Measurements from ENCODE around the gene ZNF273. TPM values are rescaled to one million over a fixed set of nuclear protein-coding genes. Genes with fewer than 3 reads are reported as not detected.

ZNF273 gene
- polyA plus RNA-seq, 1 donor (not counting 4 experiments of a cell fraction or from before 2014, with no cell fraction given) = 4.7 TPM

DNA sequence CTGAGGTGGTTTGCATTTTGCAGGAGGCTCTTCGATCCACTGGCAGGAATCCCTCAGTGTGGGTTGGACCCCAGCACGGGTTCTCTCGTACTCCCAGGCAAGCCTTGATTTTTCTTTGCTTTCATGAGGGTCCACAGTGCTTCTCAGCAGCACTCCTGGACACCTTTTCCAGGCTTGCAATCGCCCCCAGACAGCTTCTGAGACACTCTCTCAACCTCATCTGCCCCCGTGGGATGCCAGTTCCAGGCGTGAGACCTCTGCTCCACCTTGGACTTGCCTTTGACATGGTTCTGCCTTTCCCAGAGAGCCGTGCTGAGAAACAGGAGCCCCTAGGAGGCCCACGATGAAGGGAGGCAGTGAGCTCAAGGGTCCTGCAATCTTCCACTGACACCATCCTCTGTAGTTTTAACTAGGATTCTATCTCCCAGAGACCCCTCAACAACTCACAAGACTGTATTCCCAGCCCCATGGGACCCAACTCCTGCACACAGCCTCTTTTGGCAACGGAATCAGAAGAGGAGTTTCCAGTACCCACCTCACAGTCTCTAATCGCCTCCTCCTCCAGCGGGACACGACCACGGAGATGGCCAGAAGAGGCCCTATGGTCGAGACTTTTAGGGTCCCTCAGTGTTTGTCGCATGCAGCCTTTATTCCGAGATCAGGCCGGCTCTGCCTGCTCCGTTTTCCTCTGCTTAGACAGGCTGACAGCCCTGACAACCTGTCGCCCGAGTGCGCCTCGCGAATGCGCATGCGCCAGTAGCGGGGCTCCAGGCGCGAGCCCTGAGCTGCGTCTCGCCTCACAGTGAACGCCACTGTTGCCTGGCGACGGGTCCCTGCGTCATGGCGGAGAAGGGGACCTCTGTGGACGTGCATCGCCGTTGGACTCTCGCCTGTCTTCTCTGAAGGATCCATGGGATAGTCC lies 26.0 kb upstream of the ZNF273 start:
- Histone ChIP-seq H3K4me2 (ENCODE audit: control insufficient read depth, extremely low read depth, insufficient read depth, low read depth, low read length) (peak overlapping the region; percentile 25), H3K4me1 (ENCODE audit: control insufficient read depth, extremely low read depth, insufficient read depth, low read length) (peaks cover under 1% of the 10 kb centered on the region), H3K79me2 (ENCODE audit: control insufficient read depth, insufficient read depth, low read length) (no peaks in the 10 kb centered on the region), H3K36me3 (ENCODE audit: control insufficient read depth in 2 of 2, extremely low read depth in 1 of 2, insufficient read depth in 2 of 2, low read length in 2 of 2) (no peaks in the 10 kb centered on the region), H4K20me1 (ENCODE audit: control insufficient read depth, extremely low read depth, insufficient read depth, low read length) (no peaks in the 10 kb centered on the region), H2AFZ (ENCODE audit: control insufficient read depth, low read length) (peak overlapping the region; percentile 33), H3K9me1 (ENCODE audit: control insufficient read depth, extremely low read depth, insufficient read depth, low read length) (no peaks in the 10 kb centered on the region), H3K27me3 (ENCODE audit: control insufficient read depth, extremely low read depth, insufficient read depth, low read length) (no peaks in the 10 kb centered on the region), H3K4me3 (ENCODE audit: control insufficient read depth in 2 of 3, extremely low read depth in 1 of 3, insufficient read depth in 2 of 3, low read depth in 1 of 3, low read length in 3 of 3) (no peak overlapping the region), H3K9me3 (ENCODE audit: control insufficient read depth, low read depth, low read length) (peaks cover 13% of the 10 kb centered on the region), H3K9ac (ENCODE audit: control insufficient read depth, extremely low read depth, insufficient read depth, low read length) (no peak overlapping the region), H3K27ac (ENCODE audit: control insufficient read depth, insufficient read depth, low read length) (no peak overlapping the region)
- no peak for TF ChIP-seq EZH2 (IDR thresholded peaks at IDR 0.05; ENCODE audit: low read length)
- TF ChIP-seq, protein P1, sequence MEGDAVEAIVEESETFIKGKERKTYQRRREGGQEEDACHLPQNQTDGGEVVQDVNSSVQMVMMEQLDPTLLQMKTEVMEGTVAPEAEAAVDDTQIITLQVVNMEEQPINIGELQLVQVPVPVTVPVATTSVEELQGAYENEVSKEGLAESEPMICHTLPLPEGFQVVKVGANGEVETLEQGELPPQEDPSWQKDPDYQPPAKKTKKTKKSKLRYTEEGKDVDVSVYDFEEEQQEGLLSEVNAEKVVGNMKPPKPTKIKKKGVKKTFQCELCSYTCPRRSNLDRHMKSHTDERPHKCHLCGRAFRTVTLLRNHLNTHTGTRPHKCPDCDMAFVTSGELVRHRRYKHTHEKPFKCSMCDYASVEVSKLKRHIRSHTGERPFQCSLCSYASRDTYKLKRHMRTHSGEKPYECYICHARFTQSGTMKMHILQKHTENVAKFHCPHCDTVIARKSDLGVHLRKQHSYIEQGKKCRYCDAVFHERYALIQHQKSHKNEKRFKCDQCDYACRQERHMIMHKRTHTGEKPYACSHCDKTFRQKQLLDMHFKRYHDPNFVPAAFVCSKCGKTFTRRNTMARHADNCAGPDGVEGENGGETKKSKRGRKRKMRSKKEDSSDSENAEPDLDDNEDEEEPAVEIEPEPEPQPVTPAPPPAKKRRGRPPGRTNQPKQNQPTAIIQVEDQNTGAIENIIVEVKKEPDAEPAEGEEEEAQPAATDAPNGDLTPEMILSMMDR (optimal IDR thresholded peaks at IDR 0.05 in 1 of 3, IDR thresholded peaks at IDR 0.05 in 1 of 3, conservative IDR thresholded peaks at IDR 0.05 in 1 of 3; ENCODE audit: extremely low read depth in 1 of 3, insufficient read depth in 2 of 3, low read length in 3 of 3) = no peak
- DNase-seq (ENCODE audit: low read depth, low spot score) = no peak
- dilution Hi-C loops (cut with MboI; ENCODE audit: extremely low pct_ligation_motif_present, low sequenced_read_pairs) = no loop called here
- FAIRE-seq = no peak

DNA sequence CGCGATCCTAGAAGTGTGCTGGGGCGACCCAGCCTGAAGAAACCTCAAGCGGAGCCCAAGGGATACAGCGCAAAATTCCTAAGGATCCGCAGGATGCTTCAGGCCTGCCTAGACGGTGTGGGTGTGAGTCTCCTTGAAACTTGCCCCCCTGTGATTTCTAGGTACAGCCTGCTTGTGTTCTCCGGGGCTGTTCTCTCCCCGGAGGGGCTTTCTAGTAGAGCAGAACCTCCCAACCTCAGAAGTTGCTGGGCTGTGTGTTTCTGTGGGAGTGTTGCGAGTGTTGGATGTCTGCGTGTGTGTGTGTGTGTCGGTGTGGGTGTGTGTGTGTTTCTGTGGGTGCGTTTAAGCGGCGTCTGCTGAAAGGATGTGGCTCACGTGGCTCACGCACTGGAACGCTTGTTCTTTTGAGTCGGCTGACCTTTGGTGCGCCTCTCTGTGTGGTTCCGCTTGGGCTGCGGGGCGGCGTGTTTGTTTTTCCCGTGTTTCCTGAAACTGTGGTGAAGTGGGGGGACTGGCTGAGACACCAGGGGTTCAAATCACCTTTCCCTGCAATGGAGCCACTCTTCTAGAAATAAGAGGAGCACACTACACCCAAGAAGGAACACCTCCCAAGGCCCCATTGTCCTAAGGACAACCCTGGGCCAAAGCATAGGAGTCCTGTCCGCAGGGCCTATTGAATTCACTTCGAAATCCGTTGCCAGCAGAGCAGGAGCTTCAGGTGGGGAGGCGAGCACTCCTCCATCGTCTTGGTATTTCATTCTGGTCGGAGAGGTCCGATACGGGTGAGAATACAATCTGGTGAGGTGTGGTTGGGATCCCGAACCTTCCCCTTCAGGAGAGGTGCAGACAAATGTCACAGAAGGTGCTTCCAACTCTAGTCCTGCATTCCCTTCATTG lies 25.1 kb upstream of the ZNF273 start:
- Histone ChIP-seq H3K9me1 (ENCODE audit: control insufficient read depth, extremely low read depth, insufficient read depth, low read length) (no peaks in the 10 kb centered on the region), H4K20me1 (ENCODE audit: control insufficient read depth, extremely low read depth, insufficient read depth, low read length) (no peaks in the 10 kb centered on the region), H3K4me1 (ENCODE audit: control insufficient read depth, extremely low read depth, insufficient read depth, low read length) (peaks cover 2% of the 10 kb centered on the region), H3K36me3 (ENCODE audit: control insufficient read depth in 2 of 2, extremely low read depth in 1 of 2, insufficient read depth in 2 of 2, low read length in 2 of 2) (no peaks in the 10 kb centered on the region), H3K79me2 (ENCODE audit: control insufficient read depth, insufficient read depth, low read length) (no peaks in the 10 kb centered on the region), H3K9ac (ENCODE audit: control insufficient read depth, extremely low read depth, insufficient read depth, low read length) (no peak overlapping the region), H3K27me3 (ENCODE audit: control insufficient read depth, extremely low read depth, insufficient read depth, low read length) (no peaks in the 10 kb centered on the region), H3K4me2 (ENCODE audit: control insufficient read depth, extremely low read depth, insufficient read depth, low read depth, low read length) (peak overlapping the region; percentile 25), H2AFZ (ENCODE audit: control insufficient read depth, low read length) (peak overlapping the region; percentile 33), H3K4me3 (ENCODE audit: control insufficient read depth in 2 of 3, extremely low read depth in 1 of 3, insufficient read depth in 2 of 3, low read depth in 1 of 3, low read length in 3 of 3) (no peak overlapping the region), H3K9me3 (ENCODE audit: control insufficient read depth, low read depth, low read length) (peaks cover 10% of the 10 kb centered on the region), H3K27ac (ENCODE audit: control insufficient read depth, insufficient read depth, low read length) (no peak overlapping the region)
- FAIRE-seq = no peak
- dilution Hi-C loops (cut with MboI; ENCODE audit: extremely low pct_ligation_motif_present, low sequenced_read_pairs) = no loop called here
- TF ChIP-seq, protein P1 (optimal IDR thresholded peaks at IDR 0.05 in 1 of 3, IDR thresholded peaks at IDR 0.05 in 1 of 3, conservative IDR thresholded peaks at IDR 0.05 in 1 of 3; ENCODE audit: extremely low read depth in 1 of 3, insufficient read depth in 2 of 3, low read length in 3 of 3) = no peak
- TF ChIP-seq EZH2 (IDR thresholded peaks at IDR 0.05; ENCODE audit: low read length) = no peak
- DNase-seq (ENCODE audit: low read depth, low spot score) = no peak
